MG63 (cell line): ENCODE data around the gene UBE2G1. TPM values are rescaled to one million over a fixed set of nuclear protein-coding genes. Genes with fewer than 3 reads are reported as not detected.
"Not testable (repeated sequence)": the region's sequence is repeated elsewhere in the genome, so short reads cannot be mapped to it uniquely, and the experiment has no call there.

Source experiments
- DNase-seq: peaks from one replicate; pipeline ENCODE4 v3.0.0-alpha.2; 2020
- H3K27me3 ChIP-seq: fragments of 250-450 bp; sonication (Bioruptor Pico); 2 replicates; pipeline ENCODE4 v1.5.1; 2020; ENCODE audit warnings: mild to moderate bottlenecking, moderate library complexity
- H3K36me3 ChIP-seq: fragments of 250-450 bp; sonication (Bioruptor Pico); 2 replicates; pipeline ENCODE4 v1.5.1; 2020; ENCODE audit warnings: mild to moderate bottlenecking, moderate library complexity
- H3K4me3 ChIP-seq: fragments of 250-450 bp; sonication (Bioruptor Pico); 2 replicates; pipeline ENCODE4 v1.5.1; 2020; ENCODE audit warnings: mild to moderate bottlenecking, moderate library complexity
- H3K9me3 ChIP-seq: fragments of 250-450 bp; sonication (Bioruptor Pico); 2 replicates; pipeline ENCODE4 v1.5.1; 2020; ENCODE audit warnings: mild to moderate bottlenecking, moderate library complexity
- total RNA-seq: library from RNA; depleted of rRNA; stranded (reverse); fragments of >200 nt; shearing (Covaris generic); gene quantifications from 2 replicates; pipeline ENCODE4 v1.2.3, GENCODE V29; 2014; ENCODE audit warnings: low replicate concordance

Gene UBE2G1
- total RNA-seq, 1 experiment from 2014 or later, result 18.9 TPM

DNA sequence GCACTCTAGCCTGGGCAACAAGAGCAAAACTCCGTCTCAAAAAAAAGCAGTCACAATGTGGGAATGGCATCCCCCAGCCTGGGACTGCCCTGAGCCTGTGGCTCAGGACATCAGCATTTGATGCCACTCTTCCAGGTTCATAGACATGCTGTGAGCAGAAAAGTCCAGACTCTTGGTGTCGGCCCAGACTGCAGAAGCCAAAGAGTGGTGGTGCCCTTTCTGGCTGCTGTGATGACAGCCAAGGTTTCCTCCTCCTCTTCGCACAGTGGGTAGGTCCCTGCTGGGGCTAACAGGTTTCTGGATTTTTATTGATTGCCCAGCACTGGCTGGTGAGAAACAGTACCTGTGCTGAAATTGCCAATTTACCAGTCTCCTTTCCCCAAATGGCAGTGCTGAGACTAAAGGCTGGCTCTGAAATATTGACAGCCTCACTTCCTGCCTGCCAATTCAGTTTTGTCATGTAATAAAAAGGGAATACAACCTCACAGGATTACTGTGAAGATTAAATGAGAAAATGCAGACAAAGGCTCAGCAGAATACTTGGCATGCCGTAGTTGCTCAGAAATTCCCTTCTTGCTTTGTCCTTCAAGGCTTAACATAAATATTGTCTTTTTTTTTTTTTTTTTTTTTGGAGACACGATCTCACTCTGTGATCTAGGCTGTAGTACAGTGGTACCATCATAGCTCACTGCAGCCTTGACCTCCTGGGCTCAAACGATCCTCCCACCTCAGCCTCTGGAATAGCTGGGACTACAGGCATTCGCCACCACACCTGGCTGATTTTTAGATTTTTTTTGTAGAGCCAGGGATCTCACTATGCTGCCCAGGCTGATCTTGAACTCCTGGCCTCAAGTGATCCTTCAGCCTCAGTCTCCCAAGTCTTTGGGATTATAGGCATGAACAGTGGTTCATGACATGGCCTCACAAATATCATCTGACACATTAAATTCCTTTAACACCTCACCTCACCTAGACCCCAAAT lies 15.5 kb upstream of the UBE2G1 start:
- H3K27me3 ChIP-seq, result no peaks in the 10 kb centered on the region
- no peaks in the 10 kb centered on the region for H3K9me3 ChIP-seq
- no peaks in the 10 kb centered on the region for H3K36me3 ChIP-seq
- no peak for DNase-seq
- H3K4me3 ChIP-seq, result no peak overlapping the region

DNA sequence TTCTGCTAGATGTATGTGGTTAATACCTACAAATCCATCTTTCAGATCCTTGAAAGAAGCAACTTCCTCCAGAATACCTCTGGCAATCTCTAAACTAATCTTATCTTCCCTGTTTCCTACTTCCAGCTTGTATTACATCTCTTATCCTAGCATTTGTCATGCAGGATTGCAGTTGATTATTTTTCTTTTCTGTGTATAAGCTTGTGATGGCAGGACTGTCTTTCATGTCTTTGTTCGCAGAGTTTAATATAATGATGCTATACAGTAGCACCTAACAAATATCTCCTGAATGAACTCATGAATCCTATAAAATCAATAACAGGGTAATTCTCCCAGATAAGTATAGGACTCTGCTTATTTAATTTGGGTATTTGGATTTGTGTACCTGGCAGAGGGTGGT lies 12.2 kb upstream of the UBE2G1 start:
- no peaks in the 10 kb centered on the region for H3K36me3 ChIP-seq
- no peak overlapping the region for H3K4me3 ChIP-seq
- no peaks in the 10 kb centered on the region for H3K27me3 ChIP-seq
- DNase-seq, result no peak
- H3K9me3 ChIP-seq, result no peaks in the 10 kb centered on the region

DNA sequence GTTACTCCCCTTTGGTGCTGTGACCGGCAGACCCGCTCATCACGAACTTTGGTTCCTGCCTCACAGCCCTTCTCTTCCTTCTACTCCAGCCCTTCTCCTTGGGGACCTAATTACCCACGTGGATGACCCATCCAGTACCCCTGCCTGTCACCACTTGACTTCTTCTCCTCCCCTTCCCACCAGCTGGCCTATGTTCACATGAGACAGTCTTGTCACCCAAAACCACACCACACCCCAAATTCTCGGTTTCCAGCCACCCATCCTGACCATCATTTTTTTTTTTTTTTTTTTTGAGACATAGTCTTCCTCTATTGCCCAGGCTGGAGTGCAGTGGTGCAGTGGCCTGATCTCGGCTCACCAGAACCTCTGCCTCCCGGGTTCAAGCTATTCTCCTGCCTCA lies 10.8 kb upstream of the UBE2G1 start:
- H3K9me3 ChIP-seq, H3K27me3 ChIP-seq, DNase-seq, H3K36me3 ChIP-seq, H3K4me3 ChIP-seq: not testable (repeated sequence)

DNA sequence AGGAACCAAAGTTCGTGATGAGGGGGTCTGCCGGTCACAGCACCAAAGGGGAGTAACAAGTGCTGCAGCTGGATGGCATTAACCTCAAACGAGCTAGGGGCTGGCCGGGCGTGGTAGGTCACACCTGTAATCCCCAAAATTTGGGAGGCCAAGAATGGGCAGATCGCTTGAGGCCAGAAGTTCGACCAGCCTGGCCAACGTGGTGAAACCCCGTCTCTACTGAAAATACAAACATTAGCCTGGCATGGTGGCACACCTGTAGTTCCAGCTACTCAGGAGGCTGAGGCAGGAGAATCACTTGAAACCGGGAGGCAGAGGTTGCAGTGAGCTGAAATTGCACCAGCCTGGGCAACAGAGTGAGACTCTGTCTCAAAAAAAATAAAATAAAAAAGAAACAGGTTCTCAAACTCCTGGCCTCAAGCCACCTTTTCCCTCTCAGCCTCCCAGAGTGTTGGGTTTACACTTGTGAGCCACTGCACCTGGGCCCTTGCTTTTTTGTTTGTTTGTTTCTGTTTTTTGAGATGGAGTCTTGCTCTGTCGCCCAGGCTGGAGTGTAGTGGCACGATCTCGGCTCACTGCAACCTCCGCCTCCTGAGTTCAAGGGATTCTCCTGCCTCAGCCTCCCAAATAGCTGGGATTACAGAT lies 9.4 kb upstream of the UBE2G1 start:
- not testable (repeated sequence) for H3K27me3 ChIP-seq, H3K9me3 ChIP-seq, DNase-seq, H3K36me3 ChIP-seq, H3K4me3 ChIP-seq

DNA sequence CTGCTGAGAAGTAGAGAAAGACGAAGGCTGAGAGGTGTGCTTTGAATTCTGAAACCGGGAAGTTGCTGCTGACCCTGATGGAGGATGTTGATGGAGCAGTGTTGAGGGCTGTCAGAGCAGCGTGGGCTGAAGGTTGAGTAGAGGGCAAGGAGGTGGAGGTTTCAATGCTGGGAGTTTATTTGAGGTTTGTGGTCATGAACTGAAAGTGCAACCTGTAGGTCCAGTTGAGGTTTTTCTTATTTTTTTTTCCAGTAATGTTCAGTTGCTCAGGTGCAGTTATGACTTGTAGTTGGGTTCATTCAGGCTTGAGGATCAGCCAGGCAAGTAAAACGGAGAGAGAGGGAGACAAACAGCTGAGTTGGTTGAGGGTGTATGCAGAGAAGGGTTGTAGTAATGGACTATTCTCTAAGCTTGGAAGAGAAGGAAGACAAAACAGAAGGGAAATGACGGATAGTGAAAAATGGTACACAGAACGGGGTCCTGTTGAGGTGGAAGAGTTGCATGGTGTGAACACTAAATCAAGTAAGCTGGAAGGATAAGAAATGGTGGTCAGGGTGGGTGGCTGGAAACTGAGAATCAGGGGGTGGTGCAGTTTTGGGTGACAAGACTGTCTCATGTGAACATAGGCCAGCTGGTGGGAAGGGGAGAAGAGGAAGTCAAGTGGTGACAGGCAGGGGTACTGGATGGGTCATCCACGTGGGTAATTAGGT lies 8.7 kb upstream of the UBE2G1 start:
- H3K36me3 ChIP-seq, result no peaks in the 10 kb centered on the region
- no peaks in the 10 kb centered on the region for H3K27me3 ChIP-seq
- no peak for DNase-seq
- H3K4me3 ChIP-seq, result no peak overlapping the region
- no peaks in the 10 kb centered on the region for H3K9me3 ChIP-seq

DNA sequence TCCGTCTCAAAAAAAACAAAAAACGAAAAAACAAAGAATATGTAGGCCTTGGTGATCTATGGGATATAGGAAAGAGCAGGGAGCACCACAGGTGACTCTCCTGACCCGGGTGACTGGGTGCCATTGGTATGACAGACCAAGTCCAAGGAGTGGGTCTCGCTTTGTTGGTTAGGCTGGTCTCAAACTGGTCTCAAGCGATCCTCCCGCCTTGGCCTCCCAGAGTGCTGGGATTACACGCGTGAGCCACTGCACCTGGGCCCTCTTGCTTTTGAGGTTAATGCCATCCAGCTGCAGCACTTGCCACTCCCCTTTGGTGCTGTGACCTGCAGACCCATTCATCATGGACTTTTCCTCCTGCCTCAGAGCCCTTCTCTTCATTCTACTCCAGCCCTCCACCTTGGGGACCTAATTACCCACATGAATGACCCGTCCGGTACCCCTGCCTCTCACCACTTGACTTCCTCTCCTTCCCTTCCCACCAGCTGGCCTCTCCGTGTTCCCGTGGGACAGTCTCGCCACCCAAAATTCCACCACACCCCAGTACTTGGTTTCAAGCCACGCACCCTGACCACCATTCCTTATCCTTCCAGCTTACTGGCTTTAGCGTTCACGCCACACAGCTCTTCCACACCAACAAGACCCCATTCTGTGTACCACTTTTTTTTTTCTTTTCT lies 3.2 kb upstream of the UBE2G1 start:
- no peaks in the 10 kb centered on the region for H3K9me3 ChIP-seq
- no peak overlapping the region for H3K4me3 ChIP-seq
- no peaks in the 10 kb centered on the region for H3K27me3 ChIP-seq
- H3K36me3 ChIP-seq, result no peaks in the 10 kb centered on the region; the same call in 1 of the 2 replicates
- no peak for DNase-seq

DNA sequence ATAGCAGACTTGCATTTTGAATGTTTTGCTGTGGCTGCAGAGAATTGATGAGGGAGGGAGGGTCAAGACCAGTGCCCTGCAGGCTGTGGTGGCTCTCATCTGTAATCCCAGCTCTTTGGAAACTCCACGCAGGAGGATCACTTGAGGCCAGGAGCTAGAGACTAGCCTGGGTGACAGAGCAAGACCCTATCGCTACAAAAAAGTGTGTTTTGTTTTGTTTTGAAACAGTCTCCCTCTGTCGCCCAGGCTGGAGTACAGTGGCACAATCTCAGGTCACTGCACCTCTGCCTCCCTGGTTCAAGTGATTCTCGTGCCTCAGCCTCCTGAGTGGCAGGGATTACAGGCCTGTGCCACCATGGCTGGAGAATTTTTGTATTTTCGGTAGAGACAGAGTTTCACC lies 1.9 kb upstream of the UBE2G1 start:
- Histone ChIP-seq H3K9me3 (no peaks in the 10 kb centered on the region), H3K4me3 (no peak overlapping the region), H3K27me3 (no peaks in the 10 kb centered on the region), H3K36me3 (no peaks in the 10 kb centered on the region; the same call in 1 of the 2 replicates)
- DNase-seq, result no peak

DNA sequence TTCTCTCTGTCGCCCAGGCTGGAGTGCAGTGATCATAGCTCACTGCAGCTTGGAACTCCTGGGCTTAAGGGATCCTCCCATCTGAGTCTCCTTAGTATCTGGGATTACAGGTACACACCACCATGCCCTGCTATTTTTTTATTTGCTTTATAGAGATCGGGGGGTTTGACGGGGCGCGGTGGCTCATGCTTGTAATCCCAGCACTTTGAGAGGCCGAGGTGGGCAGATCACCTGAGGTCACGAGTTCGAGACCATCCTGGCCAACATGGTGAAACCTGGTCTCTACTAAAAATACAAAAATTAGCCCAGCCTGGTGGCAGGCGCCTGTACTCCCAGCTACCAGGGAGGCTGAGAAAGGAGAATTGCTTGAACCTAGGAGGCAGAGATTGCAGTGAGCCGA lies 702 bp upstream of the UBE2G1 start:
- DNase-seq, H3K36me3 ChIP-seq, H3K9me3 ChIP-seq, H3K27me3 ChIP-seq: not testable (repeated sequence)
- peak overlapping the region; percentile 74; the same call in 1 of the 2 replicates for H3K4me3 ChIP-seq

DNA sequence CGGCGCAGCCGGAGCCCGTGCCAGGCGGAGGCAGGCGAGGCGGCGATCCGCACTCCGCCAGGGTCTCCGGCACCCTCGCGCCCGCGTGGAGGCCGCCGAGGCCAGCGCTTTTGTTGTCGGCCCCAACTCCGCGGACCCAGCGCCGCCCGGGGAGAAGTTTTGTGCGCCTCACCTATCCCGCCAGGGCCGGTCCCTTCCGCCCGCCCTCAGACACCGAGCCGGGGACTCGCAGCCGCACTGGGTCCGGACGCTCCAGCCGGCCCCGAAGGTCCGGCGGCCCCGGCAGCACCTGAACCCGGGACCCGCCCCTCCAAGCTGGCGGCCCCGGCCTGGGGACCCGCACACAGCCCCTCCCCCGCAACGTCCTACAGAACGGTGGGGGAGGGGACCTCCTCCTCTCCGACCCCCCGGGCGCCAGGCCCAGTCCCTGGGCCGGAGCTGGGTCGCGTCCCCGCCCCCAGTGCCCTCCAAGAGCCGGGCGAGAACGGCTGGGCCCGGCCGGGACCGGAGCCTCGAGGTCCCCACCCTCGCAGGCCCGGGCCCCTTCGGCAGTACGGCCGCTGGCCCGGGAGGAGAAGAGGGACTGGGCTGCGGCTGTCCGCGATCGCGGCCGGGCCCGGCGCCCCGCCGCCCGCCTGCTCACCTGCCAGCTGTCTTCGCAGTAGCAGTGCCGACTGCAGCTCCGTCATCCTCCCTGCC lies 698 bp downstream of the UBE2G1 start:
- no peaks in the 10 kb centered on the region for H3K9me3 ChIP-seq
- no peaks in the 10 kb centered on the region for H3K27me3 ChIP-seq
- peak; percentile 11 for DNase-seq
- H3K4me3 ChIP-seq, result peak overlapping the region; percentile 74
- H3K36me3 ChIP-seq, result peaks cover 6% of the 10 kb centered on the region

DNA sequence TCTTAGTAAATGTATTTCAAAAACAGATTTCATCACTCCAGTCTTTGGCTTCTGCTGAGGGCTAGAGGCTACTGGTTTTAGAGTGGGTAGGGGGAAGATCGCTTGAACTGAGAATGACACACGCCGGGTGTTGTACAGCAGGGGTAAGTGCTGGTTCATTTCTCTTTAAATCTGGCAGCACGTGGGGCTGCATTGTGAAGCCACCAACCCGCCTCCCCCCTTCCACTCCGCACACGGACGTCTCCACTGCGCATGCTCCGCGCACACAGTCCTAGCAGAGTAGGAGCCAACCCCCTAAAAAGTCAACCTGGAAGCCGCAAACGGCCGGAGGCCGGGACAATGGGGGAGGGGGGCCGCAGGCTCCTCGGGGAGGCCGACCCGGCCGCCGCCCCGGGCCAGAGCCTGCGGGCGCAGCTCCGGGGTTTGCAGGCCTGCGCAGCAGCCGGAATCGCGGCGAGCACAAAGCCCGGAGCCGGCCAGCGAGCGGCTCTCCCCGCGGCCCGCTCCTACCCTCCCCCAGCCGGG lies 1.3 kb downstream of the UBE2G1 start:
- Histone ChIP-seq H3K36me3 (peaks cover 8% of the 10 kb centered on the region), H3K4me3 (peak overlapping the region; percentile 74), H3K9me3 (no peaks in the 10 kb centered on the region), H3K27me3 (no peaks in the 10 kb centered on the region)
- peak; percentile 81 for DNase-seq

DNA sequence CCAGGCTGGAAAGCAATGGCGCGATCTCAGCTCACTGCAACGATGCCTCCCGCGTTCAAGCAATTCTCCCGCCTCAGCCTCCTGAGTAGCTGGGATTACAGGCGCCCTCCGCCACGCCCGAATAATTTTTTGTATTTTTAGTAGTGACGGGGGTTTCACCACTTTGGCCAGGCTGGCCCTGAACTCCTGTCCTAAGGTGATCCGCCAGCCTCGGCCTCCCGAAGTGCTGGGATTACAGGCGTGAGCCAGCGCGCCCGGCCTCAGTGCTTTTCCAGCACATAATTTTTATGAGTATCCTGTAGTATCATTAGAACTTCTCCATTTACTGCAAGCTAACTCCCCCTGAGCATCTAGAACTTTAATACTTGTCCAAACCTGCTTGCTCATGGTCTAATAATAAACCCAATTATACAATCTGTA lies 1.8 kb downstream of the UBE2G1 start:
- Histone ChIP-seq H3K4me3 (peak overlapping the region; percentile 74), H3K9me3 (no peaks in the 10 kb centered on the region), H3K36me3 (peaks cover 8% of the 10 kb centered on the region), H3K27me3 (no peaks in the 10 kb centered on the region)
- DNase-seq, result no peak

DNA sequence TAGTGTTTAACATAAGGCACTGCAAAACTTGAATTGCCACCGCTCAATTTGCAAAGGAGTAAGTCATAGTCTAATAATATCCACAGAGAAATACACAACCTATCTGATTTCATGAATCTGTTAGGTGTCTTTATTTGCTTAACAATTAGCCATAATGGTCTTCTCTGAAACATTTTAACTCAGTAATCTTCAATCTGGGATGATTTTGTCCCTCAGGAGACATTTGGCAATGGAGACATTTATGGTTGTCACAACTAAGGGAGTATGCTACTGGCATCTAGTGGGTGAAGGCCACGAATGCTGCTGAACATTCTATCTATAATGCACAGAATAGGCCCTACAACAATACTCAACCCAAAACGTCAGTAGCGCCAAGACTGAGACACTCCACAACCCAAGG lies 4.3 kb downstream of the UBE2G1 start:
- no peaks in the 10 kb centered on the region for H3K9me3 ChIP-seq
- H3K4me3 ChIP-seq, result no peak overlapping the region
- peaks cover 8% of the 10 kb centered on the region for H3K36me3 ChIP-seq
- DNase-seq, result no peak
- no peaks in the 10 kb centered on the region for H3K27me3 ChIP-seq

DNA sequence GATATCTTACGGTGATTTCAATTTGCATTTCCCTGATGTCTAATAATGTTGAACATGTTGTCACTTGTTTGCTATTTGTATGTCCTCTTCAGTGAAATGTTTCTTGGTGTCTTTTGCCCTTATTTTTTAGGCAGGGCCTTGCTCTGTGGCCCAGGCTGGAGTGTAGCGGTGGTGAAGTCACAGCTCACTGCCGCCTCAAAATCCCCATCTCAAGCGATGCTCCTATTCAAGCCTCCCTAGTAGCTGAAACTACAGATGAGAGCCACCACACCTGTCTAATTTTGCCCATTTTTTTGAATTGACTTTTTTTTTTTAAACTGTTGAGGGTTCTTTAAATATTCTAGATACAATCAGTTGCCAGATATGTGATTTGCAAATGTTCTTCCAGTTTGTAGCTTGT lies 8.3 kb downstream of the UBE2G1 start:
- Histone ChIP-seq H3K27me3 (no peaks in the 10 kb centered on the region), H3K4me3 (no peak overlapping the region), H3K9me3 (no peaks in the 10 kb centered on the region), H3K36me3 (peaks cover 8% of the 10 kb centered on the region; the same call in 1 of the 2 replicates)
- DNase-seq, result no peak

DNA sequence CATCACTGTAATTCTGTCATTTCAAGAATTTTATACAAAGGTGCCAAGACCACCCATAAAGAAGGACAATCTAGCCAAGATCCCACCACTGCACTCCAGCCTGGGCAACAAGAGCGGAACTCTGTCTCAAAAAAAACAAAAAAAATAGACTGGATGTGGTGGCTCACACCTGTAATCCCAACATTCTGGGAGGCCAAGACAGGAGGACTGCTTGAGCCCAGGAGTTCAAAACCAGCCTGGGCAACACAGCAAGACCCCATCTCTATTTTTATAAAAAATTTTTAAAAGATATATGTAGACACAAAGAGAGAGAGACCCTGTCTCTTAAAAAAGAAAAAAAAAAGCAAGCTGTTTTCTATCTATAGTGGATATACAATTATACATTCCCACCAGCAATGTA lies 8.8 kb downstream of the UBE2G1 start:
- no peaks in the 10 kb centered on the region for H3K9me3 ChIP-seq
- no peak overlapping the region for H3K4me3 ChIP-seq
- no peak for DNase-seq
- peaks cover 8% of the 10 kb centered on the region; the same call in 1 of the 2 replicates for H3K36me3 ChIP-seq
- H3K27me3 ChIP-seq, result no peaks in the 10 kb centered on the region

DNA sequence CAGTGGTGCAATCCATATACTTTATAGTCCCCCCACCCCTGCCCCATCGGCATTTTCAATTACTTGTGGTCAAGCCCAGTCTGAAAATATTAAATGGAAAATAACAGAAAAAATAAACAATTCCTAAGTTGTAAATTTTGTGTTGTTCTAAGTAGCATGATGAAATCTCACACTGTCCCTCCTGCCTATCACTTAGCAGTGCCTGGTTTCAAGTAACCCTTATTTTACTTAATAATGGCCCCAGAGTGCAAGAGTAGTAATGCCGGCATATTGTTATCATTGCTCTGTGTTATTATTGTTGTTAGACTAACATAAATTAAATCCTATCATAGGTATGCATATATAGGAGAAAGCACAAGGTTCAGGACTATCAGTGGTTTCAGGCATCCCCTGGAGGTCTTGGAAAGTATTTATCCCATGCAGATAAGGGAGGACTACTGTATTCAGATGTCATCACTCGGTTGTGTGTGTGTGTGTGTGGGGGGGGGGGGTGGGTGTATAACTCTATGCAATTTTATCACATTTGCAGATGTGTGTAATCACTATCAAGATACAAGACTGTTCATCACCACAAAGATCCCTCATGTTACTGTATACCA lies 9.3 kb downstream of the UBE2G1 start:
- H3K4me3 ChIP-seq, result no peak overlapping the region
- H3K27me3 ChIP-seq, result no peaks in the 10 kb centered on the region
- no peaks in the 10 kb centered on the region for H3K9me3 ChIP-seq
- DNase-seq, result no peak
- H3K36me3 ChIP-seq, result peaks cover 4% of the 10 kb centered on the region; the same call in 1 of the 2 replicates
